OCI-LY7 (cell line): ENCODE results near the gene FUCA1. TPM values are rescaled to one million over a fixed set of nuclear protein-coding genes. Genes with fewer than 3 reads are reported as not detected.

Experiments used
- BruUV-seq: library from RNA; stranded (reverse); fragments of 400-500 nt; replicated peaks from 2 replicates; lab custom pipeline; 2021; lab: Mats Ljungman, UMichigan
- CTCF ChIA-PET: fragments of 300-600 bp; sonication (Branson Sonifier 250); formaldehyde crosslinking; loops from one replicate; lab custom pipeline; 2022; ENCODE audit warnings: antibody characterized with exemption; ENCODE audit not compliant: unreplicated experiment; lab: Charles Lee
- POLR2A ChIA-PET: fragments of 300-600 bp; sonication (Branson Sonifier 250); formaldehyde crosslinking; loops from one replicate; lab custom pipeline; 2022; ENCODE audit warnings: antibody characterized with exemption; lab: Charles Lee
- DNase-seq: peaks from one replicate; pipeline ENCODE4 v3.0.0-alpha.2; 2015; ENCODE audit warnings: low spot score
- H2AFZ ChIP-seq: fragments of 200-600 bp; sonication (generic), shearing (Covaris generic); 2 replicates; pipeline ENCODE4 v1.6.1; 2014; ENCODE audit warnings: mild to moderate bottlenecking, antibody characterized with exemption, low read length, moderate library complexity
- H3K27ac ChIP-seq: fragments of 200-600 bp; sonication (generic); 2 replicates; pipeline ENCODE4 v1.5.1; 2014; ENCODE audit warnings: mixed run types, low read depth, mild to moderate bottlenecking, moderate library complexity, low read length, inconsistent platforms; ENCODE audit not compliant: poor library complexity, severe bottlenecking
- H3K36me3 ChIP-seq: fragments of 200-600 bp; sonication (generic); 2 replicates; pipeline ENCODE4 v1.6.1; 2014; ENCODE audit warnings: mild to moderate bottlenecking, antibody characterized with exemption, low read length, moderate library complexity, mixed read lengths; ENCODE audit not compliant: insufficient read depth
- H3K4me1 ChIP-seq: fragments of 200-600 bp; sonication (generic); 2 replicates; pipeline ENCODE4 v1.5.1; 2014; ENCODE audit warnings: mild to moderate bottlenecking, low read length; ENCODE audit not compliant: insufficient read depth, poor library complexity, severe bottlenecking
- H3K4me2 ChIP-seq: fragments of 200-600 bp; sonication (generic); 2 replicates; pipeline ENCODE4 v1.6.1; 2014; ENCODE audit warnings: mild to moderate bottlenecking, low read length
- H3K4me3 ChIP-seq: fragments of 200-600 bp; sonication (generic); 2 replicates; pipeline ENCODE4 v1.5.1; 2014; ENCODE audit warnings: mild to moderate bottlenecking, low read depth, low read length; ENCODE audit not compliant: poor library complexity, severe bottlenecking
- H3K79me2 ChIP-seq: fragments of 200-600 bp; sonication (generic); 2 replicates; pipeline ENCODE4 v1.6.1; 2016; ENCODE audit warnings: low read depth, mild to moderate bottlenecking, low read length, moderate library complexity, mixed read lengths; ENCODE audit not compliant: insufficient read depth
- H3K9me2 ChIP-seq: fragments of 200-600 bp; sonication (generic); 2 replicates; pipeline ENCODE4 v1.6.1; 2016; ENCODE audit warnings: mild to moderate bottlenecking, low read length, mixed read lengths; ENCODE audit not compliant: insufficient read depth
- H3K9me3 ChIP-seq: fragments of 200-600 bp; sonication (generic); 2 replicates; pipeline ENCODE4 v1.6.1; 2014; ENCODE audit warnings: mild to moderate bottlenecking, mixed run types, low read length, mixed read lengths
- H4K20me1 ChIP-seq: fragments of 200-600 bp; sonication (generic); 2 replicates; pipeline ENCODE4 v1.6.1; 2014; ENCODE audit warnings: mild to moderate bottlenecking, antibody characterized with exemption, low read length, moderate library complexity, mixed read lengths; ENCODE audit not compliant: insufficient read depth
- CTCF ChIP-seq: fragments of 200-600 bp; sonication (generic); conservative IDR thresholded peaks from 2 replicates; pipeline ENCODE4 v1.5.1; 2014; ENCODE audit warnings: mild to moderate bottlenecking, antibody characterized with exemption, low read length, moderate library complexity, mixed read lengths
- EZH2phosphoT487 ChIP-seq: fragments of 200-600 bp; sonication (generic); IDR thresholded peaks from 2 replicates; pipeline ENCODE4 v1.6.1; 2018; ENCODE audit warnings: low read depth, borderline replicate concordance, mild to moderate bottlenecking, mixed run types, antibody characterized with exemption, low read length, moderate library complexity, mixed read lengths
- intact Hi-C: fragments of 100-400 bp; cut with micrococcal nuclease; formaldehyde crosslinking; loops from one replicate; pipeline ENCODE4 v1.10.0; 2022; ENCODE audit not compliant: unreplicated experiment
- total RNA-seq, 2 experiments: library from RNA; depleted of rRNA in 1 of 2; stranded (reverse); fragments of >200 nt in 1 of 2; shearing (Covaris generic) in 1 of 2; gene quantifications; 2 replicates each; pipeline ENCODE4 v1.2.3, GENCODE V29; 2014 to 2022

Gene FUCA1
- total RNA-seq, 2 experiments from 2014 or later = 9.1 to 9.9 TPM

DNA sequence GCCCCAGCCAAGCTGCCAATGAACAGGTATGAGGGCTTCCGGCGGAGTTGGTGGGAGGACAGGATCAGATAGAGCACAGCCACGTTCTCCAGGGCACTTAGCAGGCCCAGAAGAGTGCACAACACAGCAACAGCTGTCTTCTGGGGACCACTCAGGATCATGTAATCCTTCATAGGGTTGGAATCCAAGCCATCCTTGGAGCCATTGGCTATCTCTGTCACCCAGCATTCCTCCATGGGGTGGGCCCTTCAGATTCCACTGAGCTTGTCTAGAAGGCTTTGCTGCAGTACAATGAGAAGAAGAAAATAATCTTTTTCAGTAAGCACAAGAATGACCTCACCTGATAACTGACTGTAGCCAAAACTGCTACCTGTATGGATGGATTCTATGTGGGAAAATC lies 7.3 kb upstream of the FUCA1 start:
- peaks cover 76% of the 10 kb centered on the region for H3K36me3 ChIP-seq
- no TSS peak for BruUV-seq

DNA sequence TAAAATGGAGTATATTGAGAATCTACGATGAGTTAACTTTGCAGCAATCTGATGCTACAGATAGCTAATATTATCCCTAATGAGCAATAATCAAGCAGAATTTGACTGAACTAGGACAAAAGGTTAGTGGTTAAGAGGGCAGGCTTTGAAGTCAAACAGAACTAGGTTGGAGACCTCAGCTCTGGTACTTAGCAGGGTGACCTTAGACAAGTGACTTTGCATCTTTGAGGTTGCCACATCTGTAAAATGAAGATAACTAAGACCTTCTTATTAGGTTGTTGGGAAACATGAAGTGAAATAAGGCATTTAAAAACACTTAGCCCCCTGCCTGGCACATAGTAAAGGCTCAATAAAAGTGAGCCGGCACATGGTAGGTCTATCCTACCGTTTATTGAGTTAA lies 4.3 kb upstream of the FUCA1 start:
- Histone ChIP-seq H2AFZ (no peak overlapping the region), H3K4me1 (peaks cover 12% of the 10 kb centered on the region), H3K36me3 (peaks cover 48% of the 10 kb centered on the region), H4K20me1 (no peaks in the 10 kb centered on the region), H3K4me3 (no peak overlapping the region), H3K9me2 (no peaks in the 10 kb centered on the region), H3K9me3 (no peaks in the 10 kb centered on the region), H3K27ac (no peak overlapping the region), H3K4me2 (no peak overlapping the region), H3K79me2 (no peaks in the 10 kb centered on the region)
- TF ChIP-seq CTCF (no peak), EZH2phosphoT487 (no peak)
- intact Hi-C loops = no loop called here
- no peak for DNase-seq
- POLR2A ChIA-PET = no interaction called here
- CTCF ChIA-PET = no interaction called here
- BruUV-seq = no TSS peak

More for the DNA sequence above, 7.3 kb upstream of the FUCA1 start:
- Histone ChIP-seq H2AFZ (no peak overlapping the region), H3K79me2 (no peaks in the 10 kb centered on the region), H3K4me2 (no peak overlapping the region), H3K9me2 (no peaks in the 10 kb centered on the region), H3K9me3 (peaks cover 25% of the 10 kb centered on the region), H3K4me3 (no peak overlapping the region), H4K20me1 (no peaks in the 10 kb centered on the region), H3K27ac (no peak overlapping the region), H3K4me1 (no peaks in the 10 kb centered on the region)
- ChIA-PET CTCF (no interaction called here), POLR2A (interaction anchor here (0.6 to 1.3 kb wide), 2 partner anchors 12 to 46 kb away, joined by 4 to 5 read pairs; no protein-coding TSS in a partner anchor)
- DNase-seq = no peak
- intact Hi-C loops = no loop called here
- TF ChIP-seq EZH2phosphoT487 = no peak
- no peak for TF ChIP-seq CTCF

- H3K27ac ChIP-seq = peak overlapping the region; percentile 21
- no peaks in the 10 kb centered on the region for H3K79me2 ChIP-seq
- H2AFZ ChIP-seq = peak overlapping the region; percentile 42; the same call in 1 of the 2 replicates
- peak overlapping the region; percentile 53 for H3K4me2 ChIP-seq
- peaks cover 25% of the 10 kb centered on the region for H3K4me1 ChIP-seq
- CTCF ChIA-PET = interaction anchor here (0.5 kb wide), 1 partner anchor 86 kb away, joined by 5 read pairs; no protein-coding TSS in a partner anchor
- POLR2A ChIA-PET = no interaction called here
- H3K9me3 ChIP-seq = no peaks in the 10 kb centered on the region
- no TSS peak for BruUV-seq
- intact Hi-C loops = loop anchor here (2.0 to 5.0 kb wide), 2 partner anchors 40 to 88 kb away; partner anchors contain the start of gene PNRC2
- no peak for DNase-seq
- no peaks in the 10 kb centered on the region for H4K20me1 ChIP-seq
- peaks cover 34% of the 10 kb centered on the region for H3K36me3 ChIP-seq
- TF ChIP-seq CTCF = no peak
- TF ChIP-seq EZH2phosphoT487 = no peak
- H3K9me2 ChIP-seq = no peaks in the 10 kb centered on the region
- H3K4me3 ChIP-seq = peak overlapping the region; percentile 74
Observed at GRCh38 chr1:23869051-23869450, 961 bp upstream of the FUCA1 start.
